ENCODE data around the gene DHX30.
A peak's percentile ranks its signal among the peaks of the same experiment; 100 is the strongest.
"Not testable (repeated sequence)": the region's sequence is repeated elsewhere in the genome, so short reads cannot be mapped to it uniquely, and the experiment has no call there.

DHX30 gene

DNA sequence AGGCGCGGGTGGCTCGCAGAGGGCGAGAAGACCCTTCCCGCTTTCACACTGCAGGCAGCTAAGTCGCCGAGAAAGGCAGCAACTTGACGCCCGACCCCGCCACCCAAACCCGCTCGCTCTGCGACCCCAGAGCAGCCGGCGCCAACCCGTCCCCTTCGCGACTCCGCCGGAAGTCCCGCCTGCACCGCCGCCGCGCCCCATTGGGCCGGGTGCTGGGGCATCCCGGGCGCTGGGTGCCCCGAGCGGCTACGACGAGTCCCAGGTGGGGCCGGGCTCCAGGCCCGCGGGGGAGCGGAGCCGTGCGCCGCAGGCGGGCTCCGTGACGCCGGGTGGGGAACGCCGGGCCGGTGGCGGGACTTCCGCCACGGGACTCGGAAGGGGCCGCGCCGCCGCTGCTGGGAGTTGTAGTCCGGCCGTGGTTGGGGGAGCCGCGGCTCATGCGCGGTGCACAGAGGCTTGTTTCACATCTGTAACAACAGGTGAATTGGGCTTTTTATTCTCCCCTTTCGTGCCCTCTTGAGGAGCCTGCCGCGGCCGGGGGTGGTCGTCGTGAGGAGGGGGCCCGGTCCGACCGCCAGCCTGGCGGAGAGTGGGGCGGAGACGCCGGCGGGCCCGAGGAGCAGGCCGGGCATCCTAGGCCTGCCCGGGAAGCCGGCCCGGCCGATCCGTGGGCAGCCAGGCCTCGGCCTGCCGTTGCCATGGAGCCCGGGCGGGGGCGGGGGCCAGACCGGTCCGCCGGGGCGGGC is at the start of gene DHX30:
Gene DHX30 (plus strand): TSS at position 405 of the 746 bp plus-strand sequence. CDS start 7,546 bp downstream, outside the sequence.
- DNase-seq = peak; percentile 49

DNA sequence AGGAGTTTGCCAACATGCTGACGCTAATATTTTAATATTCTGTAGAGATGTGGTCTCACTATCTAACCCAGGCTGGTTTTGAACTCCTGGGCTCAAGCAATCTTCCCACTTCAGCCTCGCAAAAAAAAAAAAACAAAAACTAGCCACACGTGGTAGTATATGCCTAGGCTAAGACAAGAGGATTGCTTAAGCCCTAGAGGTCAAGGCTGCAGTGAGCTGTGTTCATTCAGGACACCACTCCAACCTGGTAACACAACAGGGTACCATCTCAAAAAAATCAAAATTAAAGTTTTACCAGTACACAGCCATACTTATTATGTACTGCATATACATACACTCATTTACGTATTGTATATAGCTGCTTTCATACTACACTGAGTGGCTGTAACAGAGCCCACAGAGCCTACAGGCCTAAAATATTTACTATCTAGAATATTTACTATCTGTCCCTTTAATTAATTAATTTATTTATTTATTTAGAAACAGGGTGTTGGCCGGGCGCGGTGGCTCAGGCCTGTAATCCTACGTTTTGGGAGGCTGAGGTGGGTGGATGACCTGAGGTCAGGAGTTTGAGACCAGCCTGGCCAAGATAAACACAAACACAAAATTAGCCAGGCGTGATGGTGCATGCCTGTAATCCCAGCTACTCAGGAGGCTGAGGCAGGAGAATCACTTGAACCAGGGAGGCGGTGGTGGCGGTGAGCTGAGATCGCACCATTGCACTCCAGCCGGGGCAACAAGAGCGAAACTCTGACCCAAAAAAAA is 44.5 kb upstream of the DHX30 start:
- no peak for DNase-seq

DNA sequence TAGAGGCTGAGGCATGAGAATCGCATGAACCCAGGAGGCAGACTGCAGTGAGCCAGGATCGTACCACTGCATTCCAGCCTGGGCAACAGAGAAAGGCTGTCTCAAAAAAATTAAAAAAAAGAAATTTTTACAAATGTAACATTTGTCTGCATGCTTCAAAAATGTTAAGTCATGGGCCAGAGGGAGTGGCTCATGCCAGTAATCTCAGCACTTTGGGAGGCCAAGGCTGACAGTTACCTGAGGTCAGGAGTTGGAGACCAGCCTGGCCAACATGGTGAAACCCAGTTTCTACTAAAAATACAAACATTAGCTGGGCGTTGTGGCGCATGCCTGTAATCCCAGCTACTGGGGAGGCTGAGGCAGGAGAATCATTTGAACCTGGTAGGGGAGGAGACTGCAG is 42.7 kb upstream of the DHX30 start:
- not testable (repeated sequence) for DNase-seq

GRCh38 chr3:47761046-47761445 is 41.9 kb upstream of the DHX30 start:
- DNase-seq = no peak

DNA sequence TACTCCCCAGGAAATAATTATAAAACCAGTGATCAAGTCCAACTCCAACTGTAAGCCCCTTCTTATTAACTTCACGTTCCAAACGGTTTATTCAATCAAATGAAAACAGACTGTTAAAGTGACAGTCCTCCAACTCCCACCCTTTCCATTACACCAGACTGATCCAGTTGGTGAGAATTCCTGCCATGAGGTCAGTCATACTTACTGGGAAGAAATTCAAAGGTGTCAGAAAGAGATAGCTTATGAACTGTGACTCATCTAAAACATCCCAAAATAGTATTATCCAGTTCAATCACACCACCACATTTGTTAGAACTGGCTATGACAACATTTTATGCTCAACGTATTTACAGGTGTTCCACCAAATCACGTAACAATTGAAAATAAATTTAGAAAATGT is 40.7 kb upstream of the DHX30 start:
- DNase-seq = no peak

DNA sequence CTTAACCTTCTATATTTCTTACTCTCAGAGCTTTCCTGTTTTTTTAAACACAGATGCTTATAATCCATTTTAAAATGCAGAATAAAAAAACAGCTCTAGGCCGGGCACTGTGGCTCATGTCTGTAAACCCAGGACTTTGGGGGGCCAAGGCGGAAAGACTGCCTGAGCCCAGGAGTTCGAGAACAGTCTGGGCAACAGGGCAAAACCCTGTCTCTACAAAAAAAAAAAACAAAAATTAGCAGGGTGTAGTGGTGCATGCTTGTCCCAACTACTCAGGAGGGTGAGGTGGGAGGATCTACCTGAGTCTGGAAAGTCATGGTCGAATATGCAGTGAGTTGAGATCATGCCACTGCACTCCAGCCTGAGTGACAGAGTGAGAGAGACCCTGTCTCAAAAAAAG is 36.8 kb upstream of the DHX30 start:
- DNase-seq = no peak

DNA sequence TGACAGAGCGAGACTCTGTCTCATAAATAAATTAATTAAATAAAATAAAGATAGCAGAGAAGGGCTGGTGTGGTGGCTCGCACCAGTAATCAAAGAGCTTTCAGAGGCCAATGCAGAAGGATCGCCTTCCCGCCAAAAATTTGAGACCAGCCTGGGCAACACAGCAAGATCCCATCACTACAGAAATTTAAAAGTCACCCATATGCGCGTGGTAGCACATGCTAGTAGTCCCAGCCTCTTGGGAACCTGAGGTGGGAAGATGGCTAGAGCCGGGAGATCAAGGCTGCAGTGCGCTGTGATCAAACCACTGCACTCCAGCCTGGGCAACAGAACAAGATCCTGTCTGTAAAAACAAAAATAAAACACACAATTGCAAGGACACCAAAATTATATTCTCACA is 30.9 kb upstream of the DHX30 start:
- DNase-seq = no peak

DNA sequence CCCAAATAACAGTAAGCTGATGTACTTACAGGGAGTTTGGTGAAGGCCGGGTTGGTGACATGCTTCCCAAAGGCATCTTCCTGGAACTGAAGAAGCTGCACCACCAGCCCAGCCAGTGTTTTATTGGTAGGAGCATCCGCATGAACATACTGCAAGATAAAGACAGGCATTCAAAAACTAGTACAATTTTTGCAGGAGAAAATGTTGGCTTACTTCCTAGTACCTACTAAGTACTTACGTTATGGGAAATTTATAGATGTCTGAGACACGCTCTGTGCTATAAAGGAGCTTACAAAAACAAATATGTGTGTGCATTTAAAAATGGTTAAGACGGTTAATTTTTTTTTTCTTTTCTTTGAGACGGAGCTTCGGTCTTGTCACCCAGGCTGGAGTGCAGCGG is 30.1 kb upstream of the DHX30 start:
- DNase-seq = no peak

DNA sequence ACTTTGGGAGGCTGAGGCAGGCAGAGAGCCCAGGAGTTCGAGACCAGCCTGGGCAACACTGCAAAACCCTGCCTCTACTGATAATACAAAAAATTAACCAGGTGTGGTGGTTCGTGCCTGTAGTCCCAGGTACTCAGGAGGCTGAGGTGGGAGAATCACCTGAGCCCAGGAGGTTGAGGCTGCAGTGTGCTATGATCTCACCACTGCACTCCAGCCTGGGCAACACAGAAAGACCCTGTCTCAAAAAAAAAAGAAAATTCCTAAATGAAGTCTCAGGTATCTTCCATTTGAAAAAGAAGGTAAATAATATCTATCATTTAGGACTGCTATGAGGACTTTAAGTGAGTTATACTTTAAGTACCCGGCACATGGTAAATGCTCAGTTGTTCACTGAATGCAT is 24.2 kb upstream of the DHX30 start:
- no peak for DNase-seq

- peak; percentile 8 for DNase-seq
These were observed 21.9 kb upstream of the DHX30 start for GRCh38 chr3:47780741-47781684.

- peak; percentile 85 for DNase-seq
These were observed 21.1 kb upstream of the DHX30 start, which contains the start of gene SMARCC1 for GRCh38 chr3:47781685-47782445. SMARCC1 (minus strand) TSS chr3:47781893; CDS start chr3:47781797, 96 bp downstream.

DNA sequence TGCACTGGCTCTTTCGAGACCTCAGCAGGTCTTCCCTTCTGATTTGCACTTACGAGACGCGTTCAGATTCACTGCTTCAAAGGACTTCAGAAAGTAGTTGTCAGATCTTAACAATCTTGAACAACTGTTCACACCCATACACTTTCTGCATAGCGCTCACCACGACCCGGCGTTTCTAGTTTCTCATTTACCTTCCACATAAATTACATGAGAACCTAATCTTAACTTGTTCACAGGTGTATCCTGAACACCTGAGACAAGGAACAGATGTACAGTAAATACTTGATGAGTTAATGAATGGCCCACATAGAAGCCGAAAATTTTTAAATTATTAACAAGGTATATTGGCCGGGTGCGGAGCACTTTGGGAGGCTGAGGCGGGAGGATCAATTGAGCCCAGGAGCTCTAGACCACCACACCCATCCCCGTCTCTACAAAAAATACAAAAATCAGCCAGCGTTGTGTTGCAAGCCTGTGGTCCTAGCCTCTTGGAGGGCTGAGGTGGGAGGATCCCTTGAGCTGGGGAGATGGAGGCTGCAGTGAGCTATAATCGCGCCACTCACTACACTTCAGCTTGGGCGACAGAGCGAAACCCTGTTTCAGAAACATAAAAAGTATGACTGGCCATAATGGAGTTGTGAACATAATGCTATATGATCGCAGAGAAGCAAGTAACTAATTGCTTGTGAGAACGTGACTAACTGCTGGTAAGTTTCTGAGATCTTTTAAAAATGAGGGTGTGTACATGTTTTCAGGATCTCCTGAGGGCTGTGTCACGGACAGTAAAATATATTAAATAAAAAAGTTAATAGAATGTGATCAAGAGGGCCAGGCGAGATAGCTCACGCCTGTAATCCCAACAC is 20.3 kb upstream of the DHX30 start:
- DNase-seq = no peak

DNA sequence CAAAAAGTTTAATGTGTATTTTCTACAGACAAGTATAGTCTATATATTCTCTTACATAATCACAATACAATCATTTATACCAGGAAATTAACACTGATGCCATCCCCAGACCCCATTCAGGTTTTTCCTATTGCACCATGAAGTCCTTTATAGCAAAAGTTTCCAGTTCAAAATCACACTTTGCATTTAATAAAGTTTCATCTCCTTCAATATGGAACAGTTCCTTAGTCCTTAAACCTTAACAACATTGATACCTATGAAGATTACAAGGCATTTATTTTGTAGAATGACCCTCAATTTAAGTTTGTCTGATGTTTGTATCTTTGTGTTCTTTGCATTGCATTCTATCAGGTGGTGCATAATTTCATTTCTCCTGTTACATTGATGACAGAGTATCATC is 19.3 kb upstream of the DHX30 start:
- DNase-seq = no peak

DNA sequence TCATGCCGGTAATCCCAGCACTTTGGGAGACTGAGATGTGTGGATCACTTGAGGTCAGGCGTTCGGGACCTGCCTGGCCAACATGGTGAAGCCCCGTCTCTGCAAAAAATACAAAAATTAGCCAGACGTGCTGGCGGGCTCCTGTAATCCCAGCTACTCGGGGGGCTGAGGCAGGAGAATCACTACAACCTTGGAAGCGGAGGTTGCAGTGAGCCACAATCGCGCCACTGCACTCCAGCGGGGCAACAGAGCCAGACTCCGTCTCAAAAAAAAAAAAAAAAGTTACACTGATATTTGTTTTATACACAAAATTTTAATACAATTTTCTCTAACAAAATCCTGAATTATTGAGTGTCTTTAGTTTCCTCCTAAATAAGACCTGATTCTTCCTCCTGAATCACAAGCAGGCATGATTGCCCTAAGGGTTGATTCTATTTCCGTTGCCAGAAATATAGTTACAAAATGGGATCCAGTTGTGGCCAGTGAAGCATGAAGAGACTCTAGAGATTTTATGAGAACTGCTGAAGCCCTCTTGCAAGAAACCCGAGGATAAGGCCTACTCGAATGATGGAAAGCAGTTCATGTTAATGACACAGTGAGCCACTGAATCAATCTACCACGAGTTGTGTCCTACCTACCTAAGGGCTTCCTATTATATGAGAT is 11.6 kb upstream of the DHX30 start:
- no peak for DNase-seq

DNA sequence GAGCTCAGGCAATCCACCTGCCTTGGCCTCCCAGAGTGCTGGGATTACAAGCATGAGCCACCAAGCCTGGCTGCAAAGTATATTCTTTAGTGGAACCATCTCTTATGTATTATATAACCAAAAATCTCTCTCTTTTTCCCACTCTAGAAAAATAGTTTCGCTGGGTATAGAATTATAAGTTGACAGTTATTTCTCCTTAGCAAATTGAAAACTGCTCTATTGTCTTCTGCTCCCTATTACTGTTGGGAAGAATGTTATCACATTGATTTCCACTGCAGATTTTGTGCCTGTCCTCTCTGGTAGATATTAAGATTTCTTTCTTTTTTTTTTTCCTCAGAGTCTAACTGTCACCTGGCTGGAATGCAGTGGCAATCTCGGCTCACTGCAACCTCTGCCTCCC is 10.2 kb upstream of the DHX30 start:
- DNase-seq = no peak

DNA sequence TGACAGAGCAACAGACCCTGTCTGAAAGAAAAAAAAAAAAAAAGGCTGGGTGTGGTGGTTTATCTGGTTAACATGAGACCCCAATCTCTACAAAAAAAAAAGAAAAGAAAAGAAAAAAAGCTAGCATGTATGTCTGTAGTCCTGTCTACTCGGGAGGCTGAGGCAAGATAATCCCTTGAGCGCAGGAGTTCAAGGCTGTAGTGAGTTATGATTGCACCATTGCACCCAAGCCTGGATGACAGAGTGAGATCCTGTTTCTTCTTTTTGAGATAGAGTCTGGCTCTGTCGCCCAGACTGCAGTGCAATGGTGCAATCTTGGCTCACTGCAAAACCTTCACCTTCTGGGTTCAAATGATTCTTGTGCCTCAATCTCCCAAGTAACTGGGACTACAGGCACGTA is 8.4 kb upstream of the DHX30 start:
- no peak for DNase-seq

- no peak for DNase-seq
These were observed 3.2 kb upstream of the DHX30 start for GRCh38 chr3:47799733-47800132.

- no peak for DNase-seq
These were observed 615 bp downstream of the DHX30 start for GRCh38 chr3:47803480-47804025.

- DNase-seq = no peak
These were observed 1.6 kb downstream of the DHX30 start for GRCh38 chr3:47804577-47804976.

- no peak for DNase-seq
These were observed 10.7 kb downstream of the DHX30 start for GRCh38 chr3:47813551-47814177.
